Testis (tissue), 3 donors: ENCODE measurements around the gene MKRN1. TPM values are rescaled to one million over a fixed set of nuclear protein-coding genes. Genes with fewer than 3 reads are reported as not detected.

ENCODE experiments used
- DNase-seq: peaks from one replicate; pipeline ENCODE4 v3.0.0-alpha.2; 2019
- H3K27ac ChIP-seq, 2 donors: fragments of 200-600 bp; sonication (generic); one replicate each; pipeline ENCODE4 v1.5.1; 2019
- H3K27me3 ChIP-seq: fragments of 200-600 bp; sonication (generic); one replicate; pipeline ENCODE4 v1.5.1; 2019
- H3K36me3 ChIP-seq: fragments of 200-600 bp; sonication (generic); one replicate; pipeline ENCODE4 v1.5.1; 2017; ENCODE audit warnings: low read depth; ENCODE audit errors: missing control alignments
- H3K4me1 ChIP-seq: fragments of 200-600 bp; sonication (generic); one replicate; pipeline ENCODE4 v1.5.1; 2019
- H3K4me3 ChIP-seq, 2 donors: fragments of 200-600 bp; sonication (generic); one replicate each; pipeline ENCODE4 v1.5.1; 2017 to 2019
- H3K9me3 ChIP-seq: fragments of 200-600 bp; sonication (generic); one replicate; pipeline ENCODE4 v1.5.1; 2017
- CTCF ChIP-seq, 3 experiments: fragments of 450-650 bp in 2 of 3; fragments of 200-600 bp in 1 of 3; sonication (generic) in 1 of 3; IDR thresholded peaks; one replicate each; pipeline ENCODE4 v1.5.1; 2016 to 2019; ENCODE audit warnings: antibody characterized with exemption in 3 of 3, mild to moderate bottlenecking in 2 of 3, moderate library complexity in 1 of 3
- POLR2A ChIP-seq: fragments of 450-650 bp; IDR thresholded peaks from one replicate; pipeline ENCODE4 v1.6.1; 2017; ENCODE audit warnings: antibody characterized with exemption, mild to moderate bottlenecking, moderate library complexity
- WGBS, 2 donors: methylation state at CpG; one replicate each; pipeline ENCODE4 v1.1.5; 2018; 5-methylcytosine and 5-hydroxymethylcytosine counted together
- intact Hi-C: fragments of 100-400 bp; cut with DNase I; formaldehyde crosslinking; loops from one replicate; pipeline ENCODE4 v1.15.1; 2023; ENCODE audit warnings: low total_unique reads
- polyA plus RNA-seq: library from polyadenylated mRNA; stranded (reverse); fragments of 350-450 nt; fragmentation: Illumina TruSeq; extraction: RNeasy Lipid Tissue Mini Kit (QIAGEN cat#74804); gene quantifications from one replicate; pipeline ENCODE4 v1.2.3, GENCODE V29; 2014; ENCODE audit warnings: low read depth, low replicate concordance; ENCODE audit not compliant: insufficient read depth
- total RNA-seq, 2 donors: library from RNA; depleted of rRNA; stranded (reverse); fragments of >200 nt; gene quantifications; one replicate each; pipeline ENCODE4 v1.2.3, GENCODE V29; 2016

Gene MKRN1
- total and polyA plus RNA-seq, 3 donors from 2014 or later: 142 to 320 (median 158) TPM

- intact Hi-C loops: no loop called here
- 0% methylated on average over 37 to 47 of the region's 69 CpGs for WGBS, 2 donors
- H3K9me3 ChIP-seq: no peaks in the 10 kb centered on the region
- H3K4me3 ChIP-seq: peak overlapping the region; percentile 94 to 98
- H3K36me3 ChIP-seq: no peaks in the 10 kb centered on the region
- H3K27ac ChIP-seq: peak overlapping the region; percentile 89 to 91
- peak; percentile 36 for DNase-seq
- peaks cover 11% of the 10 kb centered on the region for H3K4me1 ChIP-seq
- TF ChIP-seq POLR2A: no peak
- TF ChIP-seq CTCF (IDR thresholded peaks at IDR 0.05): no peak
- H3K27me3 ChIP-seq: no peaks in the 10 kb centered on the region
Observed at GRCh38 chr7:140478246-140479061, 851 bp downstream of the MKRN1 start.

GRCh38 chr7:140476698-140477261, 2.5 kb downstream of the MKRN1 start:
- no peak overlapping the region for H3K27ac ChIP-seq
- peaks cover 11% of the 10 kb centered on the region for H3K4me1 ChIP-seq
- intact Hi-C loops: no loop called here
- H3K36me3 ChIP-seq: no peaks in the 10 kb centered on the region
- H3K4me3 ChIP-seq: peak overlapping the region in 1 of 2 donors; percentile 94
- no peaks in the 10 kb centered on the region for H3K9me3 ChIP-seq
- DNase-seq: no peak
- TF ChIP-seq CTCF (IDR thresholded peaks at IDR 0.05) (no peak), POLR2A (no peak)
- 60 to 65% methylated on average over 11 of the region's 11 CpGs for WGBS, 2 donors
- H3K27me3 ChIP-seq: no peaks in the 10 kb centered on the region

- intact Hi-C loops: no loop called here
- Histone ChIP-seq H3K4me1 (peaks cover 11% of the 10 kb centered on the region), H3K27me3 (no peaks in the 10 kb centered on the region), H3K36me3 (no peaks in the 10 kb centered on the region), H3K4me3 (no peak overlapping the region), H3K27ac (no peak overlapping the region), H3K9me3 (no peaks in the 10 kb centered on the region)
- peak; percentile 66 for DNase-seq
- TF ChIP-seq CTCF (IDR thresholded peaks at IDR 0.05) (peak in 1 of 3 experiments; percentile 43), POLR2A (no peak)
- WGBS, 2 donors: 39 to 46% methylated on average over 2 of the region's 2 CpGs
Observed at GRCh38 chr7:140475747-140476333, 3.5 kb downstream of the MKRN1 start.

GRCh38 chr7:140463111-140463510, 16.2 kb downstream of the MKRN1 start:
- Histone ChIP-seq H3K36me3 (no peaks in the 10 kb centered on the region), H3K27ac (no peak overlapping the region), H3K4me1 (no peaks in the 10 kb centered on the region), H3K27me3 (no peaks in the 10 kb centered on the region), H3K4me3 (no peak overlapping the region), H3K9me3 (no peaks in the 10 kb centered on the region)
- 89 to 96% methylated on average over 2 of the region's 2 CpGs for WGBS, 2 donors
- DNase-seq: no peak
- no peak for TF ChIP-seq CTCF (IDR thresholded peaks at IDR 0.05)
- intact Hi-C loops: no loop called here
